IMR-90 (cell line): Measurements from ENCODE around the gene CRABP1.

ENCODE experiments used
- MAZ ChIP-seq: IDR thresholded peaks from 2 replicates; pipeline ENCODE4 v1.6.1; 2012; ENCODE audit warnings: low read depth, mild to moderate bottlenecking, low read length, improper control_type of control experiment, moderate library complexity, borderline replicate concordance
- RAD21 ChIP-seq: IDR thresholded peaks from 2 replicates; pipeline ENCODE4 v1.6.1; 2012; ENCODE audit warnings: low read length, improper control_type of control experiment
- SMC3 ChIP-seq: fragments of 150-350 bp; IDR thresholded peaks from 2 replicates; pipeline ENCODE4 v1.6.1; 2016; ENCODE audit warnings: low read depth, mild to moderate bottlenecking, antibody characterized with exemption, low read length, moderate library complexity
- TF ChIP-seq, protein P1 (sequence below): conservative IDR thresholded peaks from 2 replicates; pipeline ENCODE4 v1.5.1; 2012; ENCODE audit warnings: mild to moderate bottlenecking, low read depth, low read length, improper control_type of control experiment

DNA sequence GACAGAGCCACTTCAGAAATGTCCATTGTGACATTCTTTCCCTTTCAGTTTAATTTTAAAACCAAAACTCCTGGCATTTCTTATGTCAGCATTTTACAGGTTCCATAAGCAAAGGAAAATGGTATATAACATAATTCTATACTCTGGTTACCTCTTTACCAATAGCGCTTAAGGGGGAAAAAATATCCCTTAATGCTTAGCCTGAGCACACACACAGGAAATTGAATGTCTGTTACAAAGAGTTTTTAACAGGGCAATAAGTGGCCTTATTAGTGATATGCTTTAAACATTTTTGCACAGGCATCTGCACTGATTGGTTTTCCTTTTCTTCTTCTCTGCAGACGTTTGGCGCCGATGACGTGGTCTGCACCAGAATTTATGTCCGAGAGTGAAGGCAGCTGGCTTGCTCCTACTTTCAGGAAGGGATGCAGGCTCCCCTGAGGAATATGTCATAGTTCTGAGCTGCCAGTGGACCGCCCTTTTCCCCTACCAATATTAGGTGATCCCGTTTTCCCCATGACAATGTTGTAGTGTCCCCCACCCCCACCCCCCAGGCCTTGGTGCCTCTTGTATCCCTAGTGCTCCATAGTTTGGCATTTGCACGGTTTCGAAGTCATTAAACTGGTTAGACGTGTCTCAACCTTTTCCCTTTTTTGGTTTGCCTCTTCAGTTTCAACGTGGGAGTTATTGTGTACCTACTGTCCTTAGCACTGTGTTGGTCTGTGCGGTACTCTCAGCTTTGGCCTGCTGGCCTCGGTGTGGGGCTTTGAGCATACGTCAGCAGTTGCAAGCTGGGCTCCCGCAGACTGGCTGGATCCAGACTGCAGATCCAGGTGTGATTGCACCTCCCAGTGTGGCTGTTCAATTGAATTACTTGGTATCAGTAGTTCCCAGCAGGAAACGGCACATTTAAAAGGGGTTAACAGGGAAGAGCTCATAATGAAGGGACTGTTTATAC is 7.7 kb downstream of the CRABP1 start:
- TF ChIP-seq, protein P1, sequence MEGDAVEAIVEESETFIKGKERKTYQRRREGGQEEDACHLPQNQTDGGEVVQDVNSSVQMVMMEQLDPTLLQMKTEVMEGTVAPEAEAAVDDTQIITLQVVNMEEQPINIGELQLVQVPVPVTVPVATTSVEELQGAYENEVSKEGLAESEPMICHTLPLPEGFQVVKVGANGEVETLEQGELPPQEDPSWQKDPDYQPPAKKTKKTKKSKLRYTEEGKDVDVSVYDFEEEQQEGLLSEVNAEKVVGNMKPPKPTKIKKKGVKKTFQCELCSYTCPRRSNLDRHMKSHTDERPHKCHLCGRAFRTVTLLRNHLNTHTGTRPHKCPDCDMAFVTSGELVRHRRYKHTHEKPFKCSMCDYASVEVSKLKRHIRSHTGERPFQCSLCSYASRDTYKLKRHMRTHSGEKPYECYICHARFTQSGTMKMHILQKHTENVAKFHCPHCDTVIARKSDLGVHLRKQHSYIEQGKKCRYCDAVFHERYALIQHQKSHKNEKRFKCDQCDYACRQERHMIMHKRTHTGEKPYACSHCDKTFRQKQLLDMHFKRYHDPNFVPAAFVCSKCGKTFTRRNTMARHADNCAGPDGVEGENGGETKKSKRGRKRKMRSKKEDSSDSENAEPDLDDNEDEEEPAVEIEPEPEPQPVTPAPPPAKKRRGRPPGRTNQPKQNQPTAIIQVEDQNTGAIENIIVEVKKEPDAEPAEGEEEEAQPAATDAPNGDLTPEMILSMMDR: no peak
- TF ChIP-seq RAD21 (no peak), MAZ (no peak), SMC3 (no peak)
